ENCODE measurements around the gene PIGV.
"Not testable (repeated sequence)": the region's sequence is repeated elsewhere in the genome, so short reads cannot be mapped to it uniquely, and the experiment has no call there.

The PIGV gene

GRCh38 chr1:26797627-26798026, 9.9 kb downstream of the PIGV start:
- no peak for DNase-seq

- DNase-seq, result no peak
Observed at GRCh38 chr1:26799479-26800142, 11.9 kb downstream of the PIGV start.

- not testable (repeated sequence) for DNase-seq
Observed at GRCh38 chr1:26803932-26804331, 16.2 kb downstream of the PIGV start.

GRCh38 chr1:26810105-26810504, 22.4 kb downstream of the PIGV start:
- peak; percentile 7 for DNase-seq

- no peak for DNase-seq
Observed at GRCh38 chr1:26811057-26811456, 23.3 kb downstream of the PIGV start.

GRCh38 chr1:26811708-26812107, 24.0 kb downstream of the PIGV start:
- no peak for DNase-seq

GRCh38 chr1:26814377-26814776, 26.6 kb downstream of the PIGV start:
- no peak for DNase-seq

GRCh38 chr1:26814893-26815292, 27.1 kb downstream of the PIGV start:
- DNase-seq, result no peak

- no peak for DNase-seq
Observed at GRCh38 chr1:26820784-26821269, 33.1 kb downstream of the PIGV start.

GRCh38 chr1:26822737-26823395, 35.1 kb downstream of the PIGV start:
- DNase-seq, result no peak

- DNase-seq, result no peak
Observed at GRCh38 chr1:26824731-26825130, 37.0 kb downstream of the PIGV start.

GRCh38 chr1:26826261-26827105, 38.7 kb downstream of the PIGV start, which contains the start of gene ZDHHC18:
TSS of gene ZDHHC18 (plus strand) at chr1:26826688. CDS start at chr1:26826805, 117 bp downstream.
- DNase-seq, result no peak

GRCh38 chr1:26827106-26827604, 39.4 kb downstream of the PIGV start:
- no peak for DNase-seq

- DNase-seq, result no peak
Observed at GRCh38 chr1:26827663-26828062, 39.9 kb downstream of the PIGV start.

- no peak for DNase-seq
Observed at GRCh38 chr1:26828411-26828991, 40.8 kb downstream of the PIGV start.

- DNase-seq, result no peak
Observed at GRCh38 chr1:26829184-26829911, 41.6 kb downstream of the PIGV start.

- no peak for DNase-seq
Observed at GRCh38 chr1:26831059-26831458, 43.3 kb downstream of the PIGV start.

- DNase-seq, result no peak
Observed at GRCh38 chr1:26831546-26832248, 43.9 kb downstream of the PIGV start.

- no peak for DNase-seq
Observed at GRCh38 chr1:26832249-26832960, 44.7 kb downstream of the PIGV start.

- DNase-seq, result no peak
Observed at GRCh38 chr1:26833432-26834405, 46.0 kb downstream of the PIGV start.
